KMS-11 (cell line): ENCODE measurements around the gene CALN1.
"Not testable (repeated sequence)": the region's sequence is repeated elsewhere in the genome, so short reads cannot be mapped to it uniquely, and the experiment has no call there.

Experiments
- H2AFZ ChIP-seq: fragments of 200-600 bp; sonication (generic); 2 replicates; pipeline ENCODE4 v1.6.1; 2016; ENCODE audit warnings: antibody characterized with exemption, mixed run types, low read depth
- H3K27ac ChIP-seq: fragments of 200-600 bp; sonication (generic); 2 replicates; pipeline ENCODE4 v1.6.1; 2016; ENCODE audit warnings: mild to moderate bottlenecking, mixed run types
- H3K27me3 ChIP-seq: fragments of 200-600 bp; sonication (generic); 2 replicates; pipeline ENCODE4 v1.6.1; 2017; ENCODE audit warnings: mild to moderate bottlenecking, low read depth, mixed run types, moderate library complexity; ENCODE audit not compliant: insufficient read depth
- H3K36me3 ChIP-seq: fragments of 200-600 bp; sonication (generic); 2 replicates; pipeline ENCODE4 v1.6.1; 2017; ENCODE audit warnings: mild to moderate bottlenecking, mixed run types; ENCODE audit not compliant: insufficient read depth
- H3K4me1 ChIP-seq: fragments of 200-600 bp; sonication (generic); 2 replicates; pipeline ENCODE4 v1.6.1; 2016; ENCODE audit warnings: mild to moderate bottlenecking, low read depth, mixed run types; ENCODE audit not compliant: poor library complexity, severe bottlenecking
- H3K4me2 ChIP-seq: fragments of 200-600 bp; sonication (generic); 2 replicates; pipeline ENCODE4 v1.7.0; 2016; ENCODE audit warnings: mild to moderate bottlenecking, mixed run types
- H3K4me3 ChIP-seq: fragments of 200-600 bp; sonication (generic); IDR thresholded peaks from 2 replicates; pipeline ENCODE4 v1.6.1; 2017; ENCODE audit warnings: low read depth, low read length, mixed read lengths; ENCODE audit not compliant: insufficient read depth
- H3K79me2 ChIP-seq: fragments of 200-600 bp; sonication (generic); 2 replicates; pipeline ENCODE4 v1.6.1; 2016; ENCODE audit warnings: low read depth, mixed run types; ENCODE audit not compliant: insufficient read depth
- H3K9ac ChIP-seq: fragments of 200-600 bp; sonication (generic); 2 replicates; pipeline ENCODE4 v1.6.1; 2016; ENCODE audit warnings: mild to moderate bottlenecking, mixed run types
- H4K20me1 ChIP-seq: fragments of 200-600 bp; sonication (generic); 2 replicates; pipeline ENCODE4 v1.6.1; 2016; ENCODE audit warnings: mild to moderate bottlenecking, mixed run types; ENCODE audit not compliant: insufficient read depth
- CTCF ChIP-seq: fragments of 200-600 bp; sonication (generic); conservative IDR thresholded peaks from 2 replicates; pipeline ENCODE4 v1.6.1; 2017; ENCODE audit warnings: low read depth, mild to moderate bottlenecking, antibody characterized with exemption, low read length, moderate library complexity, mixed read lengths

Gene CALN1

GRCh38 chr7:72211175-72211574 lies 201.0 kb downstream of the CALN1 start:
- TF ChIP-seq CTCF, result no peak
- H3K27me3 ChIP-seq, result no peaks in the 10 kb centered on the region
- no peaks in the 10 kb centered on the region for H3K79me2 ChIP-seq

GRCh38 chr7:72209006-72209405 lies 203.1 kb downstream of the CALN1 start:
- not testable (repeated sequence) for H3K4me3 ChIP-seq, H4K20me1 ChIP-seq, H2AFZ ChIP-seq, H3K4me2 ChIP-seq, H3K9ac ChIP-seq, H3K27me3 ChIP-seq, H3K27ac ChIP-seq, H3K79me2 ChIP-seq, H3K4me1 ChIP-seq, H3K36me3 ChIP-seq

More at GRCh38 chr7:72211175-72211574, 201.0 kb downstream of the CALN1 start:
- no peaks in the 10 kb centered on the region for H4K20me1 ChIP-seq
- no peak overlapping the region for H3K4me2 ChIP-seq
- H3K27ac ChIP-seq, result no peak overlapping the region
- no peaks in the 10 kb centered on the region for H3K4me1 ChIP-seq
- no peak overlapping the region for H3K4me3 ChIP-seq
- H3K9ac ChIP-seq, result no peak overlapping the region
- no peak overlapping the region for H2AFZ ChIP-seq
- H3K36me3 ChIP-seq, result no peaks in the 10 kb centered on the region

- Histone ChIP-seq H3K27me3 (no peaks in the 10 kb centered on the region), H3K27ac (no peak overlapping the region), H3K79me2 (no peaks in the 10 kb centered on the region), H3K9ac (no peak overlapping the region), H3K4me1 (no peaks in the 10 kb centered on the region), H3K4me2 (no peak overlapping the region), H3K36me3 (no peaks in the 10 kb centered on the region), H3K4me3 (no peak overlapping the region), H4K20me1 (no peaks in the 10 kb centered on the region), H2AFZ (no peak overlapping the region)
- TF ChIP-seq CTCF, result no peak
Measured at GRCh38 chr7:72196176-72196575, 216.0 kb downstream of the CALN1 start.

- no peak for TF ChIP-seq CTCF
- Histone ChIP-seq H4K20me1 (no peaks in the 10 kb centered on the region), H3K27me3 (no peaks in the 10 kb centered on the region), H3K4me1 (no peaks in the 10 kb centered on the region), H3K4me2 (no peak overlapping the region), H3K27ac (no peak overlapping the region), H3K79me2 (no peaks in the 10 kb centered on the region), H2AFZ (no peak overlapping the region), H3K4me3 (no peak overlapping the region), H3K36me3 (no peaks in the 10 kb centered on the region), H3K9ac (no peak overlapping the region)
Measured at GRCh38 chr7:72190919-72191318, 221.2 kb downstream of the CALN1 start.

- Histone ChIP-seq H4K20me1 (no peaks in the 10 kb centered on the region), H3K27me3 (no peaks in the 10 kb centered on the region), H3K4me2 (no peak overlapping the region), H3K79me2 (no peaks in the 10 kb centered on the region), H3K27ac (no peak overlapping the region), H3K4me3 (no peak overlapping the region), H3K36me3 (no peaks in the 10 kb centered on the region), H3K9ac (no peak overlapping the region), H2AFZ (no peak overlapping the region), H3K4me1 (no peaks in the 10 kb centered on the region)
- no peak for TF ChIP-seq CTCF
Measured at GRCh38 chr7:72190146-72190545, 222.0 kb downstream of the CALN1 start.
